ENCODE data around the gene BMERB1.

- TF ChIP-seq REST (IDR thresholded peaks at IDR 0.05; ENCODE audit: insufficient read depth in 1 of 2, low read depth in 2 of 2, low read length in 1 of 2) (no peak), CTCF (IDR thresholded peaks at IDR 0.05) (no peak), POLR2AphosphoS5 (IDR thresholded peaks at IDR 0.05; ENCODE audit: low read depth, low read length) (no peak)
These were observed 57.8 kb downstream of the BMERB1 start for GRCh38 chr16:15492091-15492740.
